Keratinocyte (primary cell): ENCODE results near the gene CDH18. TPM values are rescaled to one million over a fixed set of nuclear protein-coding genes. Genes with fewer than 3 reads are reported as not detected.

Experiments used
- DNase-seq: peaks from one replicate; pipeline ENCODE4 v3.0.0-alpha.2; 2011; ENCODE audit warnings: low read depth, missing footprints, low spot score
- FAIRE-seq: peaks from 2 replicates; lab custom pipeline; 2011; peaks lifted over from hg19 to GRCh38; lab: Jason Lieb, UNC
- H2AFZ ChIP-seq: 2 replicates; pipeline ENCODE4 v1.6.0; 2012; ENCODE audit warnings: low read length, control low read depth, inconsistent platforms; ENCODE audit not compliant: control insufficient read depth
- H3K27ac ChIP-seq: 2 replicates; pipeline ENCODE4 v1.5.1; 2011; ENCODE audit warnings: low read length; ENCODE audit not compliant: control insufficient read depth, insufficient read depth
- H3K27me3 ChIP-seq: 3 replicates; pipeline ENCODE4 v1.6.0; 2011; ENCODE audit warnings: low read length; ENCODE audit not compliant: control insufficient read depth, insufficient read depth; ENCODE audit errors: extremely low read depth
- H3K36me3 ChIP-seq, 2 experiments: 2 replicates in 1 of 2; 3 replicates in 1 of 2; pipeline ENCODE4 v1.5.1; 2011; ENCODE audit warnings: low read length in 2 of 2, mild to moderate bottlenecking in 1 of 2; ENCODE audit not compliant: control insufficient read depth in 2 of 2, insufficient read depth in 2 of 2; ENCODE audit errors: extremely low read depth in 1 of 2
- H3K4me1 ChIP-seq: 3 replicates; pipeline ENCODE4 v1.5.1; 2011; ENCODE audit warnings: low read length; ENCODE audit not compliant: control insufficient read depth, insufficient read depth; ENCODE audit errors: extremely low read depth
- H3K4me2 ChIP-seq: 3 replicates; pipeline ENCODE4 v1.6.0; 2011; ENCODE audit warnings: low read depth, low read length; ENCODE audit not compliant: control insufficient read depth, insufficient read depth; ENCODE audit errors: extremely low read depth
- H3K4me3 ChIP-seq, 3 experiments: fragments of 200-600 bp in 1 of 3; sonication (generic) in 1 of 3; 2 replicates in 2 of 3; 3 replicates in 1 of 3; pipeline ENCODE4 v1.5.1; 2011 to 2016; ENCODE audit warnings: low read length in 3 of 3, mild to moderate bottlenecking in 3 of 3, control low read depth in 2 of 3, inconsistent platforms in 1 of 3, low read depth in 1 of 3, mixed read lengths in 1 of 3, mixed run types in 1 of 3, moderate library complexity in 1 of 3; ENCODE audit not compliant: control insufficient read depth in 2 of 3, insufficient read depth in 2 of 3; ENCODE audit errors: extremely low read depth in 1 of 3
- H3K79me2 ChIP-seq: 2 replicates; pipeline ENCODE4 v1.6.0; 2012; ENCODE audit warnings: low read length; ENCODE audit not compliant: control insufficient read depth, insufficient read depth
- H3K9ac ChIP-seq: 3 replicates; pipeline ENCODE4 v1.6.0; 2011; ENCODE audit warnings: low read length; ENCODE audit not compliant: control insufficient read depth, insufficient read depth; ENCODE audit errors: extremely low read depth
- H3K9me1 ChIP-seq: 3 replicates; pipeline ENCODE4 v1.6.0; 2011; ENCODE audit warnings: low read length; ENCODE audit not compliant: control insufficient read depth, insufficient read depth; ENCODE audit errors: extremely low read depth
- H3K9me3 ChIP-seq: 2 replicates; pipeline ENCODE4 v1.5.1; 2012; ENCODE audit warnings: low read depth, low read length; ENCODE audit not compliant: control insufficient read depth
- H4K20me1 ChIP-seq: 3 replicates; pipeline ENCODE4 v1.6.0; 2011; ENCODE audit warnings: low read length; ENCODE audit not compliant: control insufficient read depth, insufficient read depth; ENCODE audit errors: extremely low read depth
- EZH2 ChIP-seq: IDR thresholded peaks from one replicate; pipeline ENCODE4 v1.6.1; 2012; ENCODE audit warnings: inconsistent platforms, mild to moderate bottlenecking, low read length, moderate library complexity
- dilution Hi-C: fragments of 300-500 bp; cut with MboI; formaldehyde crosslinking; loops from one replicate; pipeline ENCODE4 v1.7.0; 2020; ENCODE audit warnings: low sequenced_read_pairs; ENCODE audit not compliant: extremely low pct_ligation_motif_present
- polyA plus RNA-seq, 5 experiments: library from polyadenylated mRNA; depleted of rRNA in 3 of 5; stranded (reverse) in 3 of 5; stranded (forward) in 1 of 5; unstranded in 1 of 5; fragments of >200 nt; gene quantifications; 1 replicate in 1 of 5; 2 replicates in 3 of 5; 3 replicates in 1 of 5; pipeline versions ENCODE4 v1.2.1 to v1.2.3, GENCODE V29; 2011 to 2012; ENCODE audit warnings: missing spikeins in 2 of 5, low read depth in 1 of 5, low replicate concordance in 1 of 5
- TF ChIP-seq, protein P1 (sequence below), 3 experiments: IDR thresholded peaks in 1 of 3; conservative IDR thresholded peaks in 1 of 3; optimal IDR thresholded peaks in 1 of 3; 2 replicates in 2 of 3; 3 replicates in 1 of 3; pipeline versions ENCODE3 to v1.5.1; 2011; ENCODE audit warnings: low read length in 3 of 3, mild to moderate bottlenecking in 3 of 3, moderate library complexity in 2 of 3, control low read depth in 1 of 3, inconsistent platforms in 1 of 3; ENCODE audit not compliant: insufficient read depth in 2 of 3; ENCODE audit errors: extremely low read depth in 1 of 3

Gene CDH18
- polyA plus RNA-seq, 1 donor (not counting 4 experiments of a cell fraction or from before 2014, with no cell fraction given) = 0.41 TPM

DNA sequence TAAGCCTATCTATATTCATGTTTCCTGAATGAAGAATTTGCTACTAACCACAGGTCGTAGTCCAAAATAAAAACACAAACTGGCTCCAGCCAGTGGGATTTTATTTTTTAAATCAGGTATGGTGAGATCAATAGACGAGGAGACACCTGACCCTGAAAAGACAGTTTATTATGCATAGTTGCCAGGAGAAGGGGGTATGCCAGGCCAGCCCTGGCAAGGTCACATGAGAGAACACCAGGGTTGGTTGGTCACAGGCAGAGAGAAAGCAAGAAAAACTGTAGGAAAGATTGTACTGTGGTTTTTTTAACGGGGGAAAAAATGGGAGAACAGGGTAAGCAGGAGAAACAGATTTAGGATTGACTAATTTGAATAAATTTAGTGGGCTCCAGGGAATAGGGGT is 125.3 kb downstream of the CDH18 start:
- no peak for TF ChIP-seq EZH2
- TF ChIP-seq, protein P1, sequence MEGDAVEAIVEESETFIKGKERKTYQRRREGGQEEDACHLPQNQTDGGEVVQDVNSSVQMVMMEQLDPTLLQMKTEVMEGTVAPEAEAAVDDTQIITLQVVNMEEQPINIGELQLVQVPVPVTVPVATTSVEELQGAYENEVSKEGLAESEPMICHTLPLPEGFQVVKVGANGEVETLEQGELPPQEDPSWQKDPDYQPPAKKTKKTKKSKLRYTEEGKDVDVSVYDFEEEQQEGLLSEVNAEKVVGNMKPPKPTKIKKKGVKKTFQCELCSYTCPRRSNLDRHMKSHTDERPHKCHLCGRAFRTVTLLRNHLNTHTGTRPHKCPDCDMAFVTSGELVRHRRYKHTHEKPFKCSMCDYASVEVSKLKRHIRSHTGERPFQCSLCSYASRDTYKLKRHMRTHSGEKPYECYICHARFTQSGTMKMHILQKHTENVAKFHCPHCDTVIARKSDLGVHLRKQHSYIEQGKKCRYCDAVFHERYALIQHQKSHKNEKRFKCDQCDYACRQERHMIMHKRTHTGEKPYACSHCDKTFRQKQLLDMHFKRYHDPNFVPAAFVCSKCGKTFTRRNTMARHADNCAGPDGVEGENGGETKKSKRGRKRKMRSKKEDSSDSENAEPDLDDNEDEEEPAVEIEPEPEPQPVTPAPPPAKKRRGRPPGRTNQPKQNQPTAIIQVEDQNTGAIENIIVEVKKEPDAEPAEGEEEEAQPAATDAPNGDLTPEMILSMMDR (optimal IDR thresholded peaks at IDR 0.05 in 1 of 3, IDR thresholded peaks at IDR 0.05 in 1 of 3, conservative IDR thresholded peaks at IDR 0.05 in 1 of 3; ENCODE audit: extremely low read depth in 1 of 3, insufficient read depth in 2 of 3, low read length in 3 of 3) = no peak
- dilution Hi-C loops = no loop called here
- Histone ChIP-seq H3K4me2 (no peak overlapping the region), H3K4me3 (no peak overlapping the region), H3K27me3 (no peaks in the 10 kb centered on the region), H2AFZ (no peak overlapping the region), H4K20me1 (no peaks in the 10 kb centered on the region), H3K4me1 (peaks cover 13% of the 10 kb centered on the region), H3K9ac (no peak overlapping the region), H3K27ac (no peak overlapping the region), H3K9me1 (no peaks in the 10 kb centered on the region), H3K79me2 (no peaks in the 10 kb centered on the region), H3K36me3 (no peaks in the 10 kb centered on the region), H3K9me3 (no peaks in the 10 kb centered on the region)
- FAIRE-seq (no peak), DNase-seq (no peak)

DNA sequence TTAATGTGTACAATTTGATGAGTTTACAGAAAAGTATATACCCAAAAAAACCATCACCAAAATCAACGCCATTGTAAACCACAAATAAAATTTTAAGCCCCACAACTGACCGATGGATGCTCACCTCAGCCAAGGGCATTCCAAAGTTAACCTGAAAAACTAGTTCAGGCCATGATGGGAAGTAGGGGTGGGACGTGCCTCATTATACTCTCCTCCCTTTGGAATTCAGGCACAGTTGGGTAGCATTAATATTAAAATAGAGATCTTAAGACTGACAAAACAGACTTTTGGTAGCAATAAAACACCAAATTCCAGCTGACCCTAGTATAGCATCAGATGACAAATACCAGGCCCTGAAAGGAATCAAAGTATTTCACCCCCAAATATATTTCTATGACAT is 129.0 kb downstream of the CDH18 start:
- H3K79me2 ChIP-seq = no peaks in the 10 kb centered on the region
- H3K9me1 ChIP-seq = no peaks in the 10 kb centered on the region
- H3K27ac ChIP-seq = no peak overlapping the region
- DNase-seq (no peak), FAIRE-seq (no peak)
- H3K4me1 ChIP-seq = peaks cover 17% of the 10 kb centered on the region
- H3K27me3 ChIP-seq = no peaks in the 10 kb centered on the region
- H3K9me3 ChIP-seq = no peaks in the 10 kb centered on the region
- no peak overlapping the region for H2AFZ ChIP-seq
- no peaks in the 10 kb centered on the region for H4K20me1 ChIP-seq
- dilution Hi-C loops = no loop called here
- no peak overlapping the region for H3K9ac ChIP-seq
- no peak overlapping the region for H3K4me2 ChIP-seq
- H3K4me3 ChIP-seq = no peak overlapping the region
- no peaks in the 10 kb centered on the region for H3K36me3 ChIP-seq
- TF ChIP-seq, protein P1 (optimal IDR thresholded peaks at IDR 0.05 in 1 of 3, IDR thresholded peaks at IDR 0.05 in 1 of 3, conservative IDR thresholded peaks at IDR 0.05 in 1 of 3; ENCODE audit: extremely low read depth in 1 of 3, insufficient read depth in 2 of 3, low read length in 3 of 3) = no peak
- no peak for TF ChIP-seq EZH2
